ENCODE results near the gene CTBP1. TPM values are rescaled to one million over a fixed set of nuclear protein-coding genes. Genes with fewer than 3 reads are reported as not detected.

Gene CTBP1
- total RNA-seq, 4 donors from 2014 or later: 89.9 to 169 (median 107) TPM

DNA sequence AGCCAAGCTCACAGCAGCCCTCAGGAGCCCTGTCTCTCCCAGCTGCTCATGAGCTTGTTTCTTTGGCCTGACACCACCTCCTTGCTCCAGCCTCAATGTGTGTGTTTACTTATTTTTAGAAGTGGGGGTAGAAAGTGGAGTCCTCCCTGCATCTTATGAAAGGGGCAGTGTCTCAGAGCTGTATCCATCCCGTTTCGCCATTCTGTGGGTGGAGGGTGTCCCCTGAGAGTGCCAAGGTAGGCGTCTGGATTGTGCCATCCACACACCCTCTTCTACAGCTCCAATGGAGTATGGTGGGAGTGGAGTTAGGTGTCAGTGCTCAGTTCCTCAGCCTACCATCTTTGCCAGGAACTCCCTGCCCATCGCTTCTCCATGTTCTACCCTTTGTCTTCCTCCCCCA lies 84.9 kb downstream of the CTBP1 start:
- TF ChIP-seq, protein P1, sequence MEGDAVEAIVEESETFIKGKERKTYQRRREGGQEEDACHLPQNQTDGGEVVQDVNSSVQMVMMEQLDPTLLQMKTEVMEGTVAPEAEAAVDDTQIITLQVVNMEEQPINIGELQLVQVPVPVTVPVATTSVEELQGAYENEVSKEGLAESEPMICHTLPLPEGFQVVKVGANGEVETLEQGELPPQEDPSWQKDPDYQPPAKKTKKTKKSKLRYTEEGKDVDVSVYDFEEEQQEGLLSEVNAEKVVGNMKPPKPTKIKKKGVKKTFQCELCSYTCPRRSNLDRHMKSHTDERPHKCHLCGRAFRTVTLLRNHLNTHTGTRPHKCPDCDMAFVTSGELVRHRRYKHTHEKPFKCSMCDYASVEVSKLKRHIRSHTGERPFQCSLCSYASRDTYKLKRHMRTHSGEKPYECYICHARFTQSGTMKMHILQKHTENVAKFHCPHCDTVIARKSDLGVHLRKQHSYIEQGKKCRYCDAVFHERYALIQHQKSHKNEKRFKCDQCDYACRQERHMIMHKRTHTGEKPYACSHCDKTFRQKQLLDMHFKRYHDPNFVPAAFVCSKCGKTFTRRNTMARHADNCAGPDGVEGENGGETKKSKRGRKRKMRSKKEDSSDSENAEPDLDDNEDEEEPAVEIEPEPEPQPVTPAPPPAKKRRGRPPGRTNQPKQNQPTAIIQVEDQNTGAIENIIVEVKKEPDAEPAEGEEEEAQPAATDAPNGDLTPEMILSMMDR (IDR thresholded peaks at IDR 0.05; ENCODE audit: low read depth): no peak

Other genes with a start within 250 kb of the CTBP1 start
- gene FGFRL1, start 237.5 kb downstream of the CTBP1 start, total RNA-seq: 100 to 1,000 TPM in 1 of 4 donors, 10 to 100 TPM in 3; 12.6 to 113 (median 22.7) TPM
- gene RNF212, start 135.6 kb downstream of the CTBP1 start, total RNA-seq: 10 to 100 TPM in 1 of 4 donors, 1 to 10 TPM in 3; 3.7 to 16.1 (median 7.3) TPM
- gene SPON2, start 76.5 kb downstream of the CTBP1 start, total RNA-seq: 10 to 100 TPM; 14.3 to 67.2 (median 46.4) TPM
- 10 to 100 TPM; 33.1 to 60.1 (median 50.5) TPM for gene MAEA, start 40.8 kb upstream of the CTBP1 start, total RNA-seq
- gene UVSSA, start 98.1 kb upstream of the CTBP1 start, total RNA-seq: 10 to 100 TPM in 3 of 4 donors, 1 to 10 TPM in 1; 9.8 to 40.1 (median 14.5) TPM
- not detected for gene NKX1-1, start 157.3 kb upstream of the CTBP1 start, total RNA-seq